D721Med (cell line): ENCODE results near the gene ADAMTS17.

ENCODE experiments used
- DNase-seq: peaks from one replicate; pipeline ENCODE4 v3.0.0; 2011; ENCODE audit warnings: low spot score; ENCODE audit not compliant: insufficient read length
- FAIRE-seq: peaks from 2 replicates; lab custom pipeline; 2011; peaks lifted over from hg19 to GRCh38; lab: Jason Lieb, UNC
- CTCF ChIP-seq: IDR thresholded peaks from 2 replicates; pipeline ENCODE4 v1.5.1; 2012; ENCODE audit warnings: mild to moderate bottlenecking, control low read depth; ENCODE audit not compliant: insufficient read depth; ENCODE audit errors: missing control alignments

ADAMTS17 gene

DNA sequence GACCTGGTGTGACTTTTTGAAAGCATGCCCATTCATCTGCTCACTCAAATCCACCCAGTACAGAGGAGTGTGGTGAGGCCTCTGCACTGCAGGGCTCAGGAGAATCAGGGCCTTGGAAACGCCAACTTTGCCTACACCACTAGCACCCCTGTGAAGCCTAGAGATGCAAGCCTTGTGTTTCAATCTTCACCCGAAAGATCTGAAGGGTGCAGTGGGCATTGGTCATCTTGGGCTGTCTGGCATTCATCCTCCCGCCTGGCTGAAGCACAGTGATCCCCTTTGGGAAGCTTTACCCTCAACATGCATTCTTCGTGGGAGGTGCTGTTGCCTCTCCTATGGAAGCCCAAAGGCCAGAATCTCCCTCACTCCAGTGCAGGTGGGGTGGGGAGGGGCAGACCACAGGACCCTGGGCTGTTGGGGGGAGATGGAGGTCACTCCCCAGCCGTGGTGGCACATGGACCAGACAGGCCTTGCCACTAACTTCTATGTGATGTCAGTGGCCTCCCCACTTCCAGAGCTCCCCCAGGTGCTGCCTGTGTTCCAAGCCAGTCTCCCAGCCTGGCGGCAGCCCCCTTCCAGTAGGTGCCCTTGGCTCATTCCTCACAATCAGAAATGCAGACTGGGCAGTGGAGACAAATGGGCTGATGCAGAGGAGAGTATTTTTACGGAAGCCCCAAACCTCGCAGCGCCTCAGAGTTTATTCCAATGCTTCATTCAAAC is 92.5 kb downstream of the ADAMTS17 start:
- DNase-seq (no peak), FAIRE-seq (no peak)
- no peak for TF ChIP-seq CTCF

DNA sequence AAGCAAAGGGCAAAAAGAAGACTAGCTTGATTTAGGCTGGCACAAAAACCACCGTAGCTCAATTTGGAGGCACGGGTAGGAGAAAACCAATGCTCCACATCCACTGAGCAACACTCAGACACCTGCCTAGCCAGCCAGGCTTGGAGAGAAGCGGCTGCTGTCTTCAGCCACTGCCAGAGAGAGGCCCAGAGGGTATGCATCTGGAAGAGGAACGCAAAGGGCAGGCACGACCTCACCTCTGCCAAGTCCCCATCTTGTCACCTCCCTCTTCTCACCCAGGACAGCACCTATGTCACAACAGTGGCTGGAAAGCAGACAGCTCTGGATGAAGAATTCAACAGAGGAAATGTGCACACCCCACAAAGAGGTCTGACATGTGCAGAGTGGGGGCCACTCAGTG is 93.5 kb downstream of the ADAMTS17 start:
- FAIRE-seq (no peak), DNase-seq (no peak)
- TF ChIP-seq CTCF: no peak

DNA sequence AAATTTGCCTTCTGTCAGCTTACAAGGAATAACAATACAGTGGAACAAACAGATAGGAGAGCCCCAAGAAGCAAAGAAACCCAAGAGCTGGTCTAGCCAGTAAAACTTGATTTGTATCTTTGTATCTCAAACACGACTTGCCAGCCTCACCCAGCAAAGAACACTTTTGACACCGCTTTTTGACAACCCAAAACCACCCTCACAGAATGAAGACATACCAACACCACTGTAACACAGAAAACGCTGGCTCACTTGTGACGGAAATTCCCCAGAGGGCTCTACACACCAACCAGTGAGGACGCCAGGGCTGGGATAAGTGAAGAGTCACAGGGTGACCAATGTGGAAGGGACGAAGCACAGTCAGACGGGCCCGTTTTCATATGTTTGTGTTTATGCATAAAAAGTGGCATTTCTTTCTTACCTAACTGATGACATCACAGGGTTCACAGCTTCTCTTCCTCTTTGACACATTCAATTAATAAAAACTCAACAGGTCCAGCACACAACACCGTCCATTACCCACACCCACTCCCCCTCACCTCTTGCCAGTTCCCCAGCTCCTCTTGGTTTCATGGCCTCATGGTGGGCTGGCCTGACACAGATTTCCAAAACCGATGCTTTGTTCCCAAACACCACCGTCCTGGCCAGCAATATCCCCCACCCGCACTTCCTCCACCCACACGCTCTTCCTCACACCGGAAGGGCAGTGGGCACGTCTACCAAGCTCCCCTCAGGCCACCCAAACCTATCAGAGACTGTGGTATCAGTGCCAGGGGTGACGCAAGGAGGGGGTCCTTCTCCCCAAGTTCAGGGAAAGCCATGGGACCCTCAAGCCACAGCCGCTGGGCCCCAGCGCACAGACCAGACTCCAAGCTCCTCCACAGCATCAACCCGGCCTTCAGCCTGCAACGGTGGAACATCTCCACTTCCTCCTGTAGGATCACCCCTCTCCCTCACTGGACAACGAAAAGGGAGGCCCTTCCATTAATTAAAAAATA is 94.2 kb downstream of the ADAMTS17 start:
- DNase-seq (no peak), FAIRE-seq (no peak)
- TF ChIP-seq CTCF: no peak

GRCh38 chr15:100245855-100246254 is 95.9 kb downstream of the ADAMTS17 start:
- no peak for TF ChIP-seq CTCF
- FAIRE-seq: no peak

DNA sequence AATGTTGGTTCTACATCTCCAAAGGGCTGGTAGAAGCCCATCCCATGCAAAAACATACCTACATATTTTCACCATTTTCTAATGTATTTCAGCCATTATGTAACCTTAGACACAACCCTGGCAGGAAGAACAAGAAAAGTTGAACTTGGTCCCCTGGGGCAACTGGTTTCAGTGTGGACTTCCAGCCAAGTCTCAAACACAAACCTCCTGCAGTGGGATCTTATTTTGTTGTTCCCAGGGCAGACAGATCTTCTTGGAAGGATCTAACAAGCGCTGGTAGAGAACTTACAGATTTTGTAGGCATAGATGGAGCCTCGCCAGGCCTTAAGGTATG is 96.3 kb downstream of the ADAMTS17 start:
- no peak for TF ChIP-seq CTCF
- DNase-seq (no peak), FAIRE-seq (no peak)

More at GRCh38 chr15:100245855-100246254, 95.9 kb downstream of the ADAMTS17 start:
- no peak for DNase-seq

DNA sequence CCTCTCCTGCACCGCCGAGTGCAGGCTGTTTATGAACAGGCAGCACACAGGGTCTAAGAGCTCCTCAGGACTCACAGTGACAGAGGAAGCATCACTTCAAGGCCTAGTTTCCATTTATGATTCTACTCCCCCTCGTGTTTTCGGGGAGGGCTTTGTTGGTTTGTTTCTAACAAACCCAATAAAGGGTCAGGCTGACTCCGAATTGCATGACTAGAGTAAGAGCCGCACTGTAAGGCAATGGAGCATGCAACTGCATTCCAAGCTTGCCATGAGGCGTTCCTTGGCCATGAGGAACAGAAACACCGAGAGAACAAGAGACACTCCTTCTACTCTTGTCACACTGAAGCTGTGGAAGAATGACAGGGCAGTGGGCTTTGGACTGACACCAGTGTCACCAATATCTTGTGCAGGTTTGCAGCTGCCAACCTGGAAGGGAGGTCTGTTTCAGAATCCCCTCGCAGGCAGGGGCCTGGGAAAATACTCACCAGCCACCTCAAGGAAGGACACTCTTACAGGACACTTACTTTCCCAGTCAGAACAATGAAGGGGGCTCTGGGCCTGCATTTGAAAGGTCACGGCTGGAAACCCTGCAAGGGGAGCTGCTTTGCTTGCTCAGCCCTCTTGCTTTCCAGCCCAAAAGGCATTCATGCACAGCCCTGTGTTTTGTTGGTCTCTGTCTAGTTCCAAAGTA is 96.8 kb downstream of the ADAMTS17 start:
- FAIRE-seq: no peak
- no peak for DNase-seq
- no peak for TF ChIP-seq CTCF
